Measurements from ENCODE around the gene MACROD1. TPM values are rescaled to one million over a fixed set of nuclear protein-coding genes. Genes with fewer than 3 reads are reported as not detected.

The MACROD1 gene
- total and polyA plus RNA-seq, 5 donors from 2014 or later = 5.3 to 12.7 (median 6.5) TPM

DNA sequence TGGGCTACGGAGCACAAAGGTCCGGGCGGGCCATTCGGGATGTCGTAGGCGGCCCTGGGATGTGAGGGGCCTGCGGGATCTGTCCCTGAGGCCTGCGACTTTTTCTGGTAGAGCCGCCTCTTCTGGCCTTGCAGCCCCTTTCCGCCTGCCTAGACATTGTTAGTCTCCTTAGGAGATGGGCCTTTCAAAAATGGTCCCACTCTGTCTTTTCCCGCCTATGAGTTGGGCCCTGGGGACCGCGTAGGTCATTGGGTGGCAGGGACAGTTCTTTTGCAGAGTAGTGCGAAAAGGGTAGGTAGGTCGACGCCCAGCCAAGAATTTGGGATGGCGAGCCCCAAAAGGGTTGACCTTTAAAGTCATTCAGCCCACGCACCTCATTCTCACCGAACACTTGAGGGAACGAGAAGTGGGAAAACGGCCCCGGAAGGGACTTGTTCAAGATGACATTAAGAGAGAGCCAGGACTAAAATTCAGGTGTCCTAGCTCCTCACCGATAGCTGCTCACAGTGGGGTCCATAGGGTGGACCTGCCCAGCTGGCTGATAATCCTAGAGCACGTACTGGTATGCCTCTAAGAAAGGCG lies 178.9 kb downstream of the MACROD1 start:
- Mint-ChIP-seq H3K27me3 (peaks cover 4% of the 10 kb centered on the region), H3K4me1 (peaks cover 5 to 44% (median 29%) of the 10 kb centered on the region in 4 donors), H3K27ac (peak overlapping the region in 1 of 3 donors; percentile 42), H3K9me3 (no peaks in the 10 kb centered on the region), H3K4me3 (peak overlapping the region; percentile 74 to 89 (median 80)), H3K36me3 (peaks cover 7% of the 10 kb centered on the region)
- DNase-seq = no peak
- ATAC-seq (ENCODE audit: low read depth in 2 of 2) = no peak
- Histone ChIP-seq H3K36me3 (ENCODE audit: control insufficient read depth, insufficient read depth, low read length) (peaks cover 29% of the 10 kb centered on the region), H3K27ac (ENCODE audit: insufficient read depth, low read length, poor library complexity, severe bottlenecking) (peak overlapping the region; percentile 93), H3K9me3 (ENCODE audit: control insufficient read depth in 2 of 2, low read length in 2 of 2) (no peaks in the 10 kb centered on the region), H3K4me3 (ENCODE audit: low read depth, low read length) (peak overlapping the region; percentile 44), H3K4me1 (ENCODE audit: control insufficient read depth, insufficient read depth, low read length, poor library complexity, severe bottlenecking) (peaks cover 31% of the 10 kb centered on the region), H3K27me3 (ENCODE audit: control insufficient read depth, insufficient read depth, low read length) (no peaks in the 10 kb centered on the region)

DNA sequence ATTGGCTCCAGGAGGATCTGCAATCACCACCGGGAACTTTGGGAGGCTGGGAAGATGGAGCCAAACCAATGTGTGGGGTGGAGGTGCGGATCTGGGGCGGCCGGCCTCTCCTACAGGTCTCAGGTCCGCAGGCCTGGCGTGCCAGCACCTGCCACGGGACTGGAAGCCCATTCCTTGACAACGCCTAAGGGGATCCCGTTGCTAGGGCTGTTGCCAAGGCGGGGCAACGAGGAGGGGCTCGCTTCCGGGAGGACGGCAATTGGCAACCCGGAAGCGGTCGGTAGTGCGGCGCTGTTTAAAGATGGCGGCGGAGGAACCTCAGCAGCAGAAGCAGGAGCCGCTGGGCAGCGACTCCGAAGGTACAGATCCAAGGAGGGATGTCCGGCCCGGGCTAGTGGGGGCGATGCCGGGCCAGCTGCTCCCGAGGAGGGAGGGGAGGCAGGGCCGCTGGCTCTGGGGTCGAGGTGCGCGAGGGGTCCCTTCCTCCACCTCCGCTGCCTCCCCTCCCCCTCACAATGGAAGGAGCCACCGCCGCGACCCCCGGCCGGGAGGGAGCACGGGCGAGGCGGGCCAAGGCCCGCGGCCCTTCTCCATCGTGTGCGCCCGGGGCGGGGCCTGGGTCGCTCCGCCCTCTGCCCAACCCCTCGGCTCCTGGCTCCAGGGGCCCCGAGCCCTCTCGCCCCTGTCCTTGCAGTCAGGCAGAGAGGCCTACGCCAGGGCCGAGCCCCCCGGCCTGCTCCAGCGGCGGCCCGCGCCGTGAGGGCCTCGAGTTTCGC lies 179.6 kb downstream of the MACROD1 start, which contains the start of gene OTUB1:
Gene OTUB1, plus strand, starts transcription at position 283 of the 776 bp plus-strand sequence. Its CDS starts 19 bp downstream, at position 302.
- H3K36me3 ChIP-seq (ENCODE audit: control insufficient read depth, insufficient read depth, low read length) = peaks cover 26% of the 10 kb centered on the region
- peak within 1 kb of the TSS; percentile 79 for H3K4me3 ChIP-seq (ENCODE audit: low read depth, low read length)
- H3K36me3 Mint-ChIP-seq = no peaks in the 10 kb centered on the region
- ATAC-seq (ENCODE audit: low read depth in 2 of 2) (peak; percentile 89 to 92), DNase-seq (peak; percentile 84 to 93 (median 88))
- no peaks in the 10 kb centered on the region for H3K27me3 ChIP-seq (ENCODE audit: control insufficient read depth, insufficient read depth, low read length)
- H3K4me1 ChIP-seq (ENCODE audit: control insufficient read depth, insufficient read depth, low read length, poor library complexity, severe bottlenecking) = peaks cover 31% of the 10 kb centered on the region
- H3K27me3 Mint-ChIP-seq = peaks cover 4% of the 10 kb centered on the region
- H3K4me1 Mint-ChIP-seq = peaks cover 5 to 39% (median 25%) of the 10 kb centered on the region in 4 donors
- peak within 1 kb of the TSS; percentile 93 for H3K27ac ChIP-seq (ENCODE audit: insufficient read depth, low read length, poor library complexity, severe bottlenecking)
- no peaks in the 10 kb centered on the region for H3K9me3 Mint-ChIP-seq
- peak within 1 kb of the TSS; percentile 97 to 99 (median 99) for H3K27ac Mint-ChIP-seq
- no peaks in the 10 kb centered on the region for H3K9me3 ChIP-seq (ENCODE audit: control insufficient read depth in 2 of 2, low read length in 2 of 2)
- peak within 1 kb of the TSS; percentile 98 to 99 (median 98) for H3K4me3 Mint-ChIP-seq

- H3K27ac ChIP-seq (ENCODE audit: insufficient read depth, low read length, poor library complexity, severe bottlenecking) = peak overlapping the region; percentile 93
- Mint-ChIP-seq H3K36me3 (no peaks in the 10 kb centered on the region), H3K27me3 (peaks cover 4% of the 10 kb centered on the region), H3K4me1 (peaks cover 5 to 36% (median 25%) of the 10 kb centered on the region in 4 donors), H3K9me3 (no peaks in the 10 kb centered on the region), H3K27ac (peak overlapping the region; percentile 97 to 99 (median 99)), H3K4me3 (peak overlapping the region; percentile 98 to 99 (median 98))
- peaks cover 20% of the 10 kb centered on the region for H3K36me3 ChIP-seq (ENCODE audit: control insufficient read depth, insufficient read depth, low read length)
- H3K9me3 ChIP-seq (ENCODE audit: control insufficient read depth in 2 of 2, low read length in 2 of 2) = no peaks in the 10 kb centered on the region
- peak overlapping the region; percentile 79 for H3K4me3 ChIP-seq (ENCODE audit: low read depth, low read length)
- no peaks in the 10 kb centered on the region for H3K27me3 ChIP-seq (ENCODE audit: control insufficient read depth, insufficient read depth, low read length)
- ATAC-seq (ENCODE audit: low read depth in 2 of 2) = peak; percentile 82 to 86
- peak; percentile 53 to 89 (median 72) for DNase-seq
- H3K4me1 ChIP-seq (ENCODE audit: control insufficient read depth, insufficient read depth, low read length, poor library complexity, severe bottlenecking) = peaks cover 31% of the 10 kb centered on the region
Observed at GRCh38 chr11:63985812-63986155, 180.1 kb downstream of the MACROD1 start.

- peak overlapping the region in 1 of 4 donors; percentile 83 for H3K4me3 Mint-ChIP-seq
- no peaks in the 10 kb centered on the region for H3K27me3 Mint-ChIP-seq
- no peak overlapping the region for H3K4me3 ChIP-seq (ENCODE audit: low read depth, low read length)
- H3K4me1 ChIP-seq (ENCODE audit: control insufficient read depth, insufficient read depth, low read length, poor library complexity, severe bottlenecking) = peaks cover 14% of the 10 kb centered on the region
- H3K9me3 ChIP-seq (ENCODE audit: control insufficient read depth in 2 of 2, low read length in 2 of 2) = no peaks in the 10 kb centered on the region
- H3K27ac Mint-ChIP-seq = peak overlapping the region in 1 of 3 donors; percentile 36
- peaks cover 2% of the 10 kb centered on the region for H3K36me3 Mint-ChIP-seq
- peaks cover 0 to 1% (median 0%) of the 10 kb centered on the region in 7 donors for H3K9me3 Mint-ChIP-seq
- H3K27ac ChIP-seq (ENCODE audit: insufficient read depth, low read length, poor library complexity, severe bottlenecking) = no peak overlapping the region
- peaks cover 1 to 27% (median 12%) of the 10 kb centered on the region in 4 donors for H3K4me1 Mint-ChIP-seq
- no peak for ATAC-seq (ENCODE audit: low read depth in 2 of 2)
- H3K27me3 ChIP-seq (ENCODE audit: control insufficient read depth, insufficient read depth, low read length) = no peaks in the 10 kb centered on the region
- H3K36me3 ChIP-seq (ENCODE audit: control insufficient read depth, insufficient read depth, low read length) = peaks cover 4% of the 10 kb centered on the region
- no peak for DNase-seq
Observed at GRCh38 chr11:63979426-63979825, 186.5 kb downstream of the MACROD1 start.

- Histone ChIP-seq H3K4me1 (ENCODE audit: control insufficient read depth, insufficient read depth, low read length, poor library complexity, severe bottlenecking) (peaks cover 17% of the 10 kb centered on the region), H3K36me3 (ENCODE audit: control insufficient read depth, insufficient read depth, low read length) (peaks cover 4% of the 10 kb centered on the region), H3K4me3 (ENCODE audit: low read depth, low read length) (no peak overlapping the region), H3K9me3 (ENCODE audit: control insufficient read depth in 2 of 2, low read length in 2 of 2) (no peaks in the 10 kb centered on the region), H3K27me3 (ENCODE audit: control insufficient read depth, insufficient read depth, low read length) (no peaks in the 10 kb centered on the region), H3K27ac (ENCODE audit: insufficient read depth, low read length, poor library complexity, severe bottlenecking) (no peak overlapping the region)
- Mint-ChIP-seq H3K27ac (peak overlapping the region in 1 of 3 donors; percentile 91), H3K4me1 (peaks cover 7 to 34% (median 17%) of the 10 kb centered on the region in 4 donors), H3K27me3 (peaks cover 4% of the 10 kb centered on the region), H3K36me3 (peaks cover 3% of the 10 kb centered on the region), H3K4me3 (peak overlapping the region in 3 of 4 donors; percentile 27 to 83 (median 76)), H3K9me3 (peaks cover 0 to 1% (median 0%) of the 10 kb centered on the region in 7 donors)
- no peak for DNase-seq
- ATAC-seq (ENCODE audit: low read depth in 2 of 2) = no peak
Observed at GRCh38 chr11:63978551-63979239, 187.2 kb downstream of the MACROD1 start.

DNA sequence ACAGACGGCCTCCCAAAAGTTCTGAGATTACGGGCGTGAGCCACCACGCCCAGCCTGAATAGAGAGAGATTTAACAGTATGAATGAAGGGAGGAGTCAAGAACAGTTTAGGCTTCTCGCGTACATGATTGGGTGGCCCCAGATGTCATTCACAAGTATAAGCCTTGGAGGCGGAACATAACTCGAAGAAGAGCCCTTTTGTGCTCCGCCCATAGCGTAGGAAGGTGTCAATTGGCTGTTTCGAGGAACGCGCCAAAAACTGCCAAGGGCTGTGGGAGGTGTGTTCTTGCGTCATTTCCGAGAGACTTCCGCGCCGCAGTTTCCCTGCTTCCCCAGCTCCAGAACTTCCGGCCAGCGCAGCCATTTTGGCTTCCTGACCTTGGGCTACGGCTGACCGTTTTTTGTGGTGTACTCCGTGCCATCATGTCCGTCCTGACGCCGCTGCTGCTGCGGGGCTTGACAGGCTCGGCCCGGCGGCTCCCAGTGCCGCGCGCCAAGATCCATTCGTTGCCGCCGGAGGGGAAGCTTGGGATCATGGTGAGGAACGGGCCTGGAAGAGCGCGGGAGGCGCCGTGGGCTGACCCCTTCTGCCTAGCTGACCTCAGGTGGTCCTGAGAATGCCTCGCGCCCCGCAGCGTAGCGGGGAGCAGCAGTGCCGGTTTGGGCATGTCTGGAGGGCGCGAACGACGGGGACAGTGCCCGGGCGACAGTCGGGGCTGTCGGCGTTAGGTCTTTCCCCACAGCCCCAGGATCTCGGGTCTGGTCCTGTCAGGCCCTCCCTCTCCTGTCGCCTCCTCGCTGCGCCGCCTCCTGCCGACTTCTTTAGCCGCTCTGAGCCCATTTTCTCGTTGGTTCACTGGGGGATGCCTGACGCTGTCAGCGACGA lies 191.4 kb downstream of the MACROD1 start, which contains the start of gene COX8A:
Gene COX8A, plus strand, starts transcription at position 362 of the 885 bp plus-strand sequence. Its CDS starts 61 bp downstream, at position 423.
- H3K9me3 Mint-ChIP-seq = peaks cover 0 to 1% (median 0%) of the 10 kb centered on the region in 7 donors
- H3K4me1 Mint-ChIP-seq = peaks cover 7 to 36% (median 20%) of the 10 kb centered on the region in 4 donors
- H3K36me3 Mint-ChIP-seq = peaks cover 3% of the 10 kb centered on the region
- Histone ChIP-seq H3K9me3 (ENCODE audit: control insufficient read depth in 2 of 2, low read length in 2 of 2) (no peaks in the 10 kb centered on the region), H3K4me1 (ENCODE audit: control insufficient read depth, insufficient read depth, low read length, poor library complexity, severe bottlenecking) (peaks cover 17% of the 10 kb centered on the region), H3K36me3 (ENCODE audit: control insufficient read depth, insufficient read depth, low read length) (peaks cover 4% of the 10 kb centered on the region), H3K27me3 (ENCODE audit: control insufficient read depth, insufficient read depth, low read length) (no peaks in the 10 kb centered on the region), H3K4me3 (ENCODE audit: low read depth, low read length) (peak within 1 kb of the TSS; percentile 79), H3K27ac (ENCODE audit: insufficient read depth, low read length, poor library complexity, severe bottlenecking) (peak within 1 kb of the TSS; percentile 91)
- peak within 1 kb of the TSS; percentile 99 to 100 (median 100) for H3K4me3 Mint-ChIP-seq
- peaks cover 7% of the 10 kb centered on the region for H3K27me3 Mint-ChIP-seq
- H3K27ac Mint-ChIP-seq = peak within 1 kb of the TSS; percentile 98 to 100 (median 100)
- DNase-seq (peak; percentile 96 to 100 (median 96)), ATAC-seq (ENCODE audit: low read depth in 2 of 2) (peak; percentile 99 to 100)

Data from CD4-positive, CD25-positive, alpha-beta regulatory T cell (primary cell).